GM19395 (cell line): ENCODE data around the gene FRMD4A.

Source experiments
- ATAC-seq: cut with Tn5 transposase; IDR thresholded peaks from one replicate; pipeline ENCODE4 v1.9.1; 2021; ENCODE audit warnings: mild to moderate bottlenecking, moderate library complexity; ENCODE audit not compliant: unreplicated experiment

Gene FRMD4A

DNA sequence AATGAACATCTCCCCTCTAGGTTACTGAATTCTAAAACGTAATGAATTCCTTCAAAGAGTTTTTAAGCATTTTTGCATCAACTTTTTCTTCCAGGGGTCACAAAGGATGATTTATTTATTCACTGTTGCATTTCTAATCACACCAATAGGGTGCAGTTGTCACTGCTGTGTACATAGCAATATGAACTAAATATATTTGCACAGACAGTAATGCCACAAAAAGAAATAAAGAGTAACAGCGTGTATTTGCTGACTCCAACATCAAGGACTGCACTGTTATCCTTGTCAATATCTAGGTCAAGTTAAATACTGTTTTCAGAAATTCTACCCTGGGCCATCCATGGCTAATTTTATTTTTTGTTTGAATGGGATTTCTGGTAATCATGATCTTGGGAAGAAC is 138.0 kb downstream of the FRMD4A start:
- ATAC-seq: no peak

DNA sequence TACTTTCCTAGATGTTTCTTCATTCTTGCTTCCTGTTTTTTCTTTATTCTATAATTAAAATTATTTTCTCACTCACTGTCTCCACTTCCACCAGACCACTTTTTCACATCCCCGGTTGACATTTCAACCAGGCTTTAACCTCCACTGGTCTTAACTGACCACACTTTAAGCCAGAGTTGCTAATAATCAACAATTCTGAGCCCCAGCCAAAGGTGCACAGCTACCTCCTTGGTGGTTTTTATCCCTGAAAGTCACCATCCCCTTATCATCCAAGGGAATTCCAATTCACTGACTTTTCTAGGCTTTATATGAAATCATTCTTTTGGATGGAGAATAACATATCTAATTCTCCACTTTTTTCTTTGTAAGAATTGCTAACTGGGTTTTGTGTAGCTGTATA is 138.9 kb downstream of the FRMD4A start:
- no peak for ATAC-seq

DNA sequence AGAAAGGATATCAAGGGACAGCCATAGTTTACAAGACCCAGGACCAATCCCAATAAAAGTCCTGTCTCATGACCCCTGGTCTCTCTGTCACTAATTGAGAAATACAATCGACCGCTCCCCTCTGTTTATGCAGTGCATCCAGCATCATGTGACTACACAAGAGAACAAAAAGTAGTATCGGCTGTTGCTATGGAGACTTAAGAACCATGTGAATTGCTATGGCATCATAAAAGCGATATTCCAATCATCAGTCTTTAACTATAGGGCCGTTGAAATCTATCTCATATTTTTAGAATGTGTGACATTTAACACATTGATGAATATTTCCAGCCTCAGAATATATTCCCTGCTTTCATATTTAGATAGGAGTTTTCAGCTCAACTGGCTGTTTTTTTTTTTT is 139.3 kb downstream of the FRMD4A start:
- ATAC-seq: no peak

DNA sequence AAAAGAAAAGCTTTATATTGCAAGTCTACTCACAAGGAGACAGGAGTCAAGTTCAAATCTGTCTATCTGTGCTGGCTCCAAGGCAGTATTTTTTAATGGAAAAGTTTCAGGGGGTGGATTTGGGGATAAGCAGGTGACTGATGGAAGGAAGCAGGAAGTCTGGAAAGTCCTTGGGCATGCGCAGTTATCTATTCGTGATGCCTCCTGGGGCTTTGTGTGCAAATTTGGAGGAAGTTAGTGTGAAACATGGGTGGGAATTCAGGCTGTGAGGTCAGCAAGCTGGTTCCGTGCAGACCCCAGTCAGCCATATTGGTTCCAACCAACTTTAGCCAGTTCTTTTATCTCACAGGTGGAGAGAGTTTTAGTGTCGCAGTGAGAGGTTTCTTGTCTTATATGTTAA is 140.0 kb downstream of the FRMD4A start:
- no peak for ATAC-seq

DNA sequence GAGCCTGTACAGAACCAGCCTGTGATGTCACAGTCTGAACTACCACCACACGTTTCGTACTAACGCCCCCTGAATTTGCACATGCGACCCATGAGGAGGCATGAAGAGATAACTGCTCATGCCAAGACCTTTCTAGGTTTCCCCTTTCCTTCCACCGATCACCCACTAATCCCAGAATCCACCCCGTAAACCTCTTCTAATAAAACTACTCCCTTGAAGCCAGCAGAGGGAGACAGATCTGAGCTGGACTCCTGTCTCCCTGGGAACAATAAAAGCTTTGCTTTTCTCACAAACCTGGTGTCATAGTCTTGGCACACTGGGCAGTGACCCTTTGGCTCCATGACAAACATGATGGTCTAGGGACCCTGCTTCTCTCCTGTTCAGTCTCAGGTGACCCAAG is 144.5 kb downstream of the FRMD4A start:
- no peak for ATAC-seq

DNA sequence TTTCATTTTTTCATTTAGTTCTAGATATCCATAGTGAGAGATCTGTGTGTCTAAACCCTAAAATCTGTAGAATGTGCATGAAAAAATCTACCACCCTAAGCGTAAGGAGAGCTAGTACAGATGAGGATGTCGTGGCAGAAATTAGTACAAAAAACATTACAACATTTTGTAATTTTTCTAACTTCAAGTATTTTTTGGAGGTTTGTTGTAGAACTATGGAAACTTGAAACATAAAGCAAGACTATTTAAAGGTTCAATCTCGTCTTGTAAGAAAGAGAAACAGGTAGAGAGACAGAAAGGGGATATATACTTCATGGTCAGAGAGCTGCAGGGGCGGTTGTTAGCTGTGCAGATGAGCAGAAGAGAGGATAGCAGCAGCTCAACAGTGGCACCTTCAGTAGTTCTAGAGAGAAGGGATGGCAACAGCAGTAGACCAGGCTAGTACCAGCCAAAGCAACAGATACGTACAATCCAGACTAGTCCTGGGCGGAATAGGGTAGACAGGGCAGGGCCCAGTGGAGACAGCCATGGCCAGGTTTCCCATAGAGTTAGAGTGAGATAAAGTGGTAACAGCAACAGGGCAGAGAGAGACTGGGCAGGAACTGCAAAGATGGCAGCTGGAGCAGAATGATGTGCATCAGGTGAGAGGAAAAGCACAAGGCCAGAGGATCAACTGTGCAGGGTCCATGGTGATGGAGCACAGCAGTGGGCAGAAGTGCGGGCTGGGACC is 145.2 kb downstream of the FRMD4A start:
- ATAC-seq: peak; percentile 89

DNA sequence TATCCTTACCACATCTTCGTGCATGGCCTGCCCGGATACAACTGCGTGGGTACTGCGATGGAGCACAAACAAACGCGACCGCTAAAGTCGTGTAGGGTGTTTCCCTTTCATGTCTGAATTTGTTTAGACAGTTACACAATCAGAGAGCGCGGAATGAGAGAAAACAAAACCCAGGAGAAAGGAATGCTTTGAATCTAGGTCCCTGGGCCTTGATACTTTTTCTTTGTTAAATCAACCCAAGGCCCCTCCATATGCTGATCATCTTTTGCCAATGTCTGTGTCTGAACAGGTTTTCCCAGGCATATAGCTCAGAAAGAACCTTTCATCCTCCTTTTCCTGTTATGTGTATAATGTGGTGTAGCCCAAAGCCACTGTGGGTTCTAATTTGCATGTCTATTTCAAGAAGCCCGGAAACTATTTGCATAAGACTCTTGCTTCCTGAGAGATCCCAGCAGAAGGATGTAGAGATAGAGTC is 145.8 kb downstream of the FRMD4A start:
- peak; percentile 78 for ATAC-seq

DNA sequence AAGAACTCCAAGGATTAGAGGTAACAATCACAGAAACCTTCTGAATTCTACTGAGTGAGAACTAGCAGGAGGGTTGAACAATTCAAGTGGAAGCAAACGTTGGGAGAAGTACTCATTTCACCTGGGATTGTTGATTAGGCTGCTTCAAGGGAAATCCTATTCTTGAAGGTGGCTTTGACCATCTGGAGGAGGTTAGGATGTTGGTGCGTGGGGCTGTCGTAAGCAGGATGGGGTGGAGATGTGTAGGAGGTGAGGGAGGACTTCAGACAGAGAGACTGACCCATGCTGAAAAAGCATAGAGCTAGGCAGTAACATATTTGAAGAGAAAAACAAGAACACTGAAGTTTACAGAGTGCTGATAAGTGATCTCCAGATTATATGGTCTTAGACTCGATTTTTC is 147.9 kb downstream of the FRMD4A start:
- no peak for ATAC-seq

DNA sequence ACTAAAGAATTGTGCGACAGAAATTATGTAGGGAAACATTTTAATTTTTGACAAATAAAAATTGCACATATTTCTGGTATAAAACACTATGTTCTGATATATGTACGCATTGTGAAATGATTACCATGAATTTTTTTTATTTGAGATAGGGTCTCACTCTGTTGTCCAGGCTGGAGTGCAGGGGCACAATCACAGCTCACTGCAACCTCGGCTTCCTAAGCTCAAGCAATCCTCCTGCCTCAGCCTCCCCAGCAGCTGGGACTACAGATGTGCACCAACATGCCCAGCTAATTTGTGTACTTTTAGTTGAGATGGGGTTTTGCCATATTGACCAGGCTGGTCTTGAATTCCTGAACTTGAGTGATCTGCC is 149.2 kb downstream of the FRMD4A start:
- no peak for ATAC-seq

DNA sequence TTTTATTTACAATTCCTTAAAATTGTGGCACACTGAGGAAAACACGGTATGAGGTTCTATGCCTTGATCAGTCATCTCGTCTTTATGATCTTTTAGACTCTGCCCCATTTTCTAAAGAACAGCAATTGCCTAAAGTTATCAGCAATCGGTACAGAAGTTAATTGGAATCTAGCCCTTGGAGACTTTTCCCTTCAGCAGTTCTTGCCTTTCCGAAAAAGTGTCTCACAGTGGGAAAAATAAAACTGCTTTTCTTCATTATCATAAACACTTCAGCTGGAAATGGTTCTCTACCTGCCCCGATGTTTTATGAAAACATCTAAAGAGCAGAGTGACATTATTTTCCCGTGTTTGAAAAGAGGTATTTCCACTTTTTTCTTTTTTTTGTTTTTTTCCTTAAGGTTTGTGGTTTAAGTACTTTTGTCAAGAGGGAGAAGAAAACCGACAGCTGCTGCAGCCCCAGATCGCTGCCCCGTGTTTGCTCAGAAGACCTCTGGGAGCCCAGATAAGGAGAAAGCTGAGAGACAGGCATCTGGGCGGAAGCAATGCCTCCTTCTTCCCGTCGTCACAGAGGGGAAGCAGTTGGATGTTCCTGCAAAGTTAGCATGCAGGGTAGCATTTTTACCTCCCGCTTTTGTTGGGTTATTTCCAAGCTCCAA is 149.7 kb downstream of the FRMD4A start:
- ATAC-seq: no peak

DNA sequence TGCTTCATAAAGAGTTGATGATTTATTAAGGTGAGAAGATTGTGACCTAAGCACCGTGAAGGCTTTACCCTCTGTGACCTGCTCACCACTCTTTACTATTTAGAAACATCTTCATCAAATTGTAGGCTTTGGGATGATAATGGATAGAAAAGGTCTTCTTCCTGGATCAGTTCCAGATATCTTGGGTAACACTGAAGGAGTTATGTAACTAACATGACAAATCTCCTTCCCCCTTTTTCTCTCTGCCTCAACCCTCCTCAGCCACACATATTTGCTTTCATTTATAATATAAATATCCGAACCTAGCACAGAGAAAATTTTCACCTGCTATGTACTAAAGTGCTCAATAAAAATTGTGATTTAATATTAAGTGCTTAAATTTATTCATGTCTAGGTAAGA is 151.5 kb downstream of the FRMD4A start:
- no peak for ATAC-seq

DNA sequence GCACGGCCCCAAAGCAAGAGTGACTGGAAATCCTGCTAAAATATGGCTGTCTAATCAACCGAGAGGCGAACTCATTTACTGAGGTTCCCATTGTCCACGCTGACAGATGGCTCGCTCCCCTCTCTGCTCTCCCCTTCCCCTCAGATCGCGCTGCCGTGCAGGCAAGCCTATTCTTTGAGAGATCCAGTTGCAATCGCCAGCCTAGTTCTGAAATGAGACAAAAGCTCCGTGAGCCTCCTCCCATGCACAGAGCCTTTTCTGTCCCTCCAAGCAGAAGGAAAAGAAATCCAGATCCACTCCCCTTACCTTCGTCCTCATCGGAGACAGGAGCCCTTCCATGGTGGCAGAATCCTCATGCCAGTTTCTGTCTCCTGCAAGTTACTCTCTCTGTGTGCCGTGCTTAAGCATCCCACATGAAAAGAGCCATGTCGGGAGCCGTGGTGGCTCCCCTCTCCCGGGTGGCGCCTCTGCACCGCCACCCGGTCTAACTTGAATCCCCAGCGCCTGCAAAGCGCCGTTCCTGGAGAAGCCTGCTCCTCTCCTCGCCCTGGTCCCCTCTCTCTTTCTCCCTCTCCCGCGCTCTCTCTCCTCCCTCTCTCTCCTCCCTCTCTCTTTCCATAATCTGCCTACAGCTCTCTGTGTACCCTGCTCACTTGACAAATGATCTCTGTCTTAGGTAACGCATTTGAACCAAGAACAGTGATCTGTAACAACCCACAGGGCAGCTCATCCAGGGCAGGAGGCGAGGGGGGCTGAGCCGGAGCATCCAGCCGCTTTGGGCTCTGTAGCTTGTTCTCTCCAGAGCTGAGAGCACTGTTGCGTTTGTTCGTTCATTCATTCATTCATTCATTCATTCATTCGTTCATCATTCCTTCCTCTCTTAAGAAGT is 156.8 kb downstream of the FRMD4A start:
- no peak for ATAC-seq

DNA sequence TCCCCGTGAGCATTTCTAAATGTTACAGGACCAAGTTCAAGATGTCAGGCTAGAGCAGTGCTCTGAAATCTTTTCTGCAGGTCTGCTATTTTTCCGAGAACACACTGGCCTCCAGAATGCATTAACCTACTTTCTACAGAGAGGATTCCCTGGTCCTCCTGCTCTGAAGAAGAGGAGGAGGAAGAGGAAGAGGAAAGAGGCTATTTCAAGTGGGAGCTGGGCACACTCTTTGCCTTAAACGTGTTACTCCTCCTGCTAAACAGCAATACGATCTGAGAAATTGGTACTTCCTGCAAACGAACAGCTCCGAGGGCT is 157.4 kb downstream of the FRMD4A start:
- ATAC-seq: no peak

DNA sequence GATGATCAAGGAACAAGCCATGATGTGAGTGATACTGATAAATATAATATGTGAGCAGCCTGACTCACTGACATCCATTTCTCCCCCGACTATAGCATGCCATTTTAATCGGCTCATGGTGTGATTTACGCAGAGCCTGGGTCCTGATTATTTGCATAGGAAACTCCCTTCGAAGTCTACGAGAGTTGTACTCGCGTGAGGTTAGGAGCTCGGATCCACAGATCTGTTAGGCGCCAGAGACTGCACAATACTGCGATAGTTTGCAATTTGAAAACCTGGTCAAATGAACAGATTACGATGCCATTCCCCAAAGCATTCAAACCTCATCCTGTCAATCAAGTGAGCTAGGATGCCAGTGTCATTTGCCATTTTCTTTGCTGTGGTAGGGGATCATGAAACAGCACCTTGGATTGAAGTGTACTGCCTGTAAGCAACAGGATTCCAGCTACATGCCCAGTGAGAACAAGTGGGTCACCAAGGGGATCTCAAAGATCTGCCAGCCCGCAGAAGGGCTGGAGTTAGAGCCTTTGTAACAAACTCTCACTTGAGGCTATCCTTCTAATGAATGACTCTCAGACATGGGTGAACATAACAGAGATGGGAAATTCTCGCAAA is 158.3 kb downstream of the FRMD4A start:
- no peak for ATAC-seq

DNA sequence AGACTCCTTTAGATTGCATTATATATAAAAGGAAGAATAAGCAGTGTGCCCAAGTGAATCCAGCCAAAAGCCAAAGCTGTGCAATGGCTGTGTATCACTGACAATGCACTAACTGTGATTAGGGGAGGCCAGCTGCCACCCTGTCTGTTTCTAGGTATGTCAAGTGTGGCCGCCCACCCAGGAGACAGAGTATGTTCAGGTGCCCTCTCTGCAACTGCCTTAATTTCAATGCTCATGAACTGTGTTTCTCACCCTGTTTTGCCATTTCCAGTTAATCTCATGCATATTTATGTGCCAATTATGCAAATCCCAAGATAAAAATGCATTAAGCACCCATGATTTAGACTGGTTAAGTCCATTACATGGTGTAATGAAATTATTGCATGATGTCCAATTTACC is 159.4 kb downstream of the FRMD4A start:
- no peak for ATAC-seq

DNA sequence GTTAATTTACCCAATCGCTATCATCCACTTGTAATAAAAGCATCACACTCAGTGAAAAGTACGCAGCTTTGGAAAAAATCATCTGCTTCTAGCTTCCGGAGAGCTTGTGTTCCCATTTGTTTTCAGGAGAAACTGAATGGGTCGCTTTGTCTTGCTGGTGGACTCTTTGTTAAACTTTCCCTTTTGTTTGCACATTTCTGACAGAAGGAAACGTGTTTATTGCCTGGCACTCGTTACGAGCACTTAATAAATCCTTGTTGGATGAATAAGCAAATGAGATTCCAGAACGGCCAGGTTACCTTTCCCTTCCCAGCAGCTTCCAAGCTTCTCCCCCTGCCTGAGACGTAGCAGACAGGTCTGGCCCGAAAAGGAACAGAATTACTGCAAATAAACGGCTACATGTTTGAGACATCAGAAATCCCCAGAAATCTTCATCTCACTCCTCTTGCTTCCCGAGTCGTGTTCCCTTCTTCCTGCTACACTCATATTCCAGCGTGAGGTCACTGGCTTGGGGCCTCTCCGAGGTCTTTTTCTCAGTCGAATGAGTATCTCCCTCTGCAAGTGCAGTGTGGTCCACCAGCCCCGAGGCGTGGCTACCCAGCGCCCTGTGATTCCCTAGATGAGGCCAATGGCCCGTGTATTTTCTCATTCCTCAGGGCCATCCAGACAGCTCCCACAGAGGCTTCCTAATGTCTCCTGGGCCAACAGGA is 167.2 kb downstream of the FRMD4A start:
- no peak for ATAC-seq

DNA sequence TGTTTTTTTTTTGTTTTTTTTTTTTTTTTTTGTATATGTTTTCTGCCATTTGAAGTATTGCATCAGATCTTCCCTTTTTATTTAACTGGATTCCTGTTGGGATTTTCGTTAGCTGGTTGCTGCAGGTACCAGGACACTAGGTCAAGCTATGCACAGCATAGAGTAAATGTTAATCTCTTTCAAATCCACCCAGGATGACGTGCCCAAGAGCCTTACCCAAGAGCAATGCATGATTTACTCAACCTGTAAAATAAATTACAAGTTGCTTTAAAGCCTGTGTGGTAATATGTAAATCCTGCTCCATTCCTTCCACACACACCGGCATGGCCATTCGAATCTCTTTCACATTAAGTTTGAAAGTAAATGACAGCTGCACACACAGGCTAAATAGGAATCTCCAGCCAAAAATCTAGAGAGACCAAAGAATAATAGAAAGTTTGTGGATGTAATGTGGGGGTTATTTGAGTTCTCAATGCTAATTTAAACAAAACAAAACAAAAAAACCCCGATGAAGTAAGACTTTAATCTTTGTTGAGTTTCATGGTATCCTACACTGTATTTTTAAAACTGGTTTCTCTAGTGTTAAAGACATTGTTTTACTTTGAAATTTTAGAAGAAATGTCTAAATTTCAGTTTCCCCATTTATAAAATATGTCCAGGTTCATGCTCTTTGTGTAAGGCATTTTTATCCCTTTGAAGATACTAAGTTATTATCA is 167.9 kb downstream of the FRMD4A start:
- ATAC-seq: no peak

DNA sequence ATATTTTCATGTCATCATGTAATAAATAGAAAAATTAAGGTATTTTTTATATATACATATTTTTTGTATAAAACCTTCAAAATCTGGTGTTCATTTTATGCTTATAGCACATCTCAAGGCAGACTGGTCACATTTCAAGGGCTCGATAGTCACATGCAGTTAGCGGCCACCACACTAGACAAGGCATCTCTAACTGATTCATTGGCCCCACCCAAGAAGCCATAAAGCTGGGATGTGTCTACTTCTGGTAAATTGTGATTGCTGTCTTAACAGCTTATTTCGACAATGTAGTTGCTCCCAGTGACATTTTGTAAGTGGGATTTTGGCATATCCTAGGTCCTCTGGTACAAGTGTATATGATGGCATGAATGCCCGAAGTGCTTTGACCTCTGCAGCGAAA is 168.7 kb downstream of the FRMD4A start:
- no peak for ATAC-seq

DNA sequence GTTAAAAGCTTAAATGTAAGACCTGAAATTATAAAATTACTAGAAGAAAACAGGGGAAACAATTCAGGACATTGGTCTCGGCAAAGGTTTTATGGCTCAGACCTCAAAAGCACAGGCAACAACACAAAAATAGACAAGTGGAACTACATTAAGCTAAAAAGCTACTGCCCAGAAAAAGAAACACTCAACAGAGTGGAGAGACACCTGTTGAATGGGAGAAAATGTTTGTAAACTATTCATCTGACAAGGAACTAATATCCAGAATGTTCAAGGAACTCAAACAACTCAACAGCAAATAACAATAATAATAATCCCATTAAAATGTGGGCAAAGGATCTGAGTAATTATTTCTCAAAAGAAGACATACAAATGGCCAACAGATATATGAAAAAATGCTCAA is 170.4 kb downstream of the FRMD4A start:
- no peak for ATAC-seq

DNA sequence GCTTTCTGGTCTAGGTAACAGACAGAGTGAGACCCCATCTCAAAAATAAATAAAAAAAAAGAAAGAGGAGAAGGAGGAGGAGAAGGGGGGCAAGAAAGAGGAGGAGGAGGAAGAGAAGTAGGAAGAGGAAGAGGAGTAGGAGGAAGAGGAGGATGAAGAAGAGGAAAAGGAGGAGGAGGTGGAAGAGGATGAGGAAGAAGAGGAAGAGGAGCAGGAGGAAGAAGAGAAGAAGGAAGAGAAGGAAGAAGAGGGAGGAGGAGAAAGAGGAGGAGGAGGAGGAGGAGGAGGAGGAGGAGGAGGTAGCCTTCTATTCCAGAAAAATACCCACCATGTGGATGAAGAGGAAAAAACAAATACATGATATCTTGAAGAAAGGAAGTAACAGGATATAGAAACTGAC is 172.1 kb downstream of the FRMD4A start:
- no peak for ATAC-seq
